Erythroblast (primary cell): Measurements from ENCODE around the gene DGAT2L6.

ENCODE experiments used
- GATA1 ChIP-seq: IDR thresholded peaks from 2 replicates; pipeline ENCODE4 v1.6.1; 2011; ENCODE audit warnings: low read depth, mild to moderate bottlenecking, control low read depth, low read length, moderate library complexity
- POLR2A ChIP-seq: IDR thresholded peaks from 2 replicates; pipeline ENCODE4 v1.6.1; 2011; ENCODE audit warnings: mild to moderate bottlenecking, low read length

DNA sequence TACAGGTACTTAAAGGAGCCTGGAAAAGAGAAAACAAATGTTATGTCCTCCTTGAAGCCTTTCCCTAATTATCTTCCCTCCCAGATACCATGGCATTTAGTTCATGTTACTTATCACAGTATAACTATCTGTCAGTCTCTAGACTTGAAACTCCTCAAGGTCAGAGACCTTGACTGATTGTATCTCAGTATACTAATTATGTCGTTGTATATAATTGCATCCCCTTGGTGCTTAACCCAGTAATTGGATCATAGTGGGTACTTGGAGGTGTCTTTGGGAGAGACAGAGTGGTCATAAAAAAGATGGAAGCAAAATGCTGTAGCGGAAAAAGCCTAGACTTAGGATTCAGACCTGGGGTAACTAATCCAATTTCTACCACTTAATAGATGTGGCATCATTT is 35.9 kb upstream of the DGAT2L6 start:
- no peak for TF ChIP-seq POLR2A
- TF ChIP-seq GATA1: no peak
